Caki2 (cell line): Measurements from ENCODE around the gene ATP5PO. TPM values are rescaled to one million over a fixed set of nuclear protein-coding genes. Genes with fewer than 3 reads are reported as not detected.
"Not testable (repeated sequence)": the region's sequence is repeated elsewhere in the genome, so short reads cannot be mapped to it uniquely, and the experiment has no call there.

Experiments
- DNase-seq: peaks from one replicate; pipeline ENCODE4 v3.0.0-alpha.2; 2015; ENCODE audit warnings: low read depth
- in situ Hi-C: cut with HindIII; loops from 2 replicates; pipeline ENCODE4 v1.10.0; 2016; ENCODE audit warnings: low sequenced_read_pairs, low pct_unique_long_range_greater_than_20kb, mixed read lengths
- total RNA-seq: library from RNA; depleted of rRNA; stranded (reverse); fragments of >200 nt; shearing (Covaris generic); gene quantifications from 2 replicates; pipeline ENCODE4 v1.2.3, GENCODE V29; 2014; ENCODE audit warnings: low replicate concordance

The ATP5PO gene
- total RNA-seq, 1 experiment from 2014 or later: 355 TPM

DNA sequence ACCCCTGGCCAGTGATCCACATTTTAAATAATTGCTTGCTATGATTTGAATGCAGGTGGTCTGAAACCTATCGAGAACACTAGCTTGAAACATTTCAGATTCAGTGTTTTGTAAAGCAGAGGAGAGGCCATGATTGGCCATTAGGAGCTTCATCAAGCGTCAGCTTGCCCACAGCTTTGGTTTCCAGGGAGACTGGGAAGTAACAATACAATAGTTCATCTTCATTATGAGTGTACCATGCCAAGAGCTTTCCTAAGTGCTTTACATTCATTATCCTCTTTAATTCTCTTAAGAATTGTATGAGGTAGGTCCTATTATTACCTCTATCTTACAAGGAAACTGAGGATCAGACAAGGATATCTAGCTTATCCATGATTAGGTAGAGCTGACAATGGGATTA is 27.7 kb upstream of the ATP5PO start:
- DNase-seq: no peak
- in situ Hi-C loops: no loop called here

DNA sequence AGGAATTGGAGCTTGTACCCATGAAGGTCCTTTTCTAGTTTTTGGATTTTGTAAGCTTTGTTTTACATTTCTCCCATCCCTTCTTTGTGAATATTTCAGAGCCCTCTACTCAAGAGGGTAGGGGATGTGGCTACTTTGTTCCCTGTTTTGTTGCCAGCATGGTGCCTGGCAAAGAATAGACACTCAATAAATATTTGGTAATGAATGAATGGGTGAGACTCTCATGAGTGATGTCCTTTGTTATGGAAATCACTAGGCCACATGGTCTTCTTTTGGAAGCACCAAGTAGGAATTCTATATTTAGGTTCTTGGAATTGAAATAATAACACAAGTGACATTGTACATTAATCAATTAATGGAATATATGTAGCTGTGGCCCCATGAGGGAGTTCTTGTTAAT is 26.8 kb upstream of the ATP5PO start:
- in situ Hi-C loops: no loop called here
- no peak for DNase-seq

DNA sequence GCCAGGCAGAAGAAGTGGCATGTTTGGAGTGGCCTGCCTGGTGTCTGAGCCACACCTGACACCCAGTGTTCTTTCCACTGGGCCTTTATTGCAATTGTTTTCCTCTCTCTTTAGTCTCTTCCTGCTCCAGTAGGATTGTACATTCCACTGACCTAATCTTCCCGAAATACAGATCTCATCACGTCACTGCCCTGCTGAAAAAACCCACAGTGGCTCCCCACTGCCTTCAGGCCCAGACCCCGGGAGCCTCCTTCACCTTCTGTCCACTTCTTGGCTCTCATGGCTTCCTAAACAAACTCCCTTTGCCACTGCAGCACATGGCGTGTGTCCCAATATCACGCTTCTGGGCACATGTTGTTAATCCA is 25.3 kb upstream of the ATP5PO start:
- in situ Hi-C loops: no loop called here
- DNase-seq: no peak

DNA sequence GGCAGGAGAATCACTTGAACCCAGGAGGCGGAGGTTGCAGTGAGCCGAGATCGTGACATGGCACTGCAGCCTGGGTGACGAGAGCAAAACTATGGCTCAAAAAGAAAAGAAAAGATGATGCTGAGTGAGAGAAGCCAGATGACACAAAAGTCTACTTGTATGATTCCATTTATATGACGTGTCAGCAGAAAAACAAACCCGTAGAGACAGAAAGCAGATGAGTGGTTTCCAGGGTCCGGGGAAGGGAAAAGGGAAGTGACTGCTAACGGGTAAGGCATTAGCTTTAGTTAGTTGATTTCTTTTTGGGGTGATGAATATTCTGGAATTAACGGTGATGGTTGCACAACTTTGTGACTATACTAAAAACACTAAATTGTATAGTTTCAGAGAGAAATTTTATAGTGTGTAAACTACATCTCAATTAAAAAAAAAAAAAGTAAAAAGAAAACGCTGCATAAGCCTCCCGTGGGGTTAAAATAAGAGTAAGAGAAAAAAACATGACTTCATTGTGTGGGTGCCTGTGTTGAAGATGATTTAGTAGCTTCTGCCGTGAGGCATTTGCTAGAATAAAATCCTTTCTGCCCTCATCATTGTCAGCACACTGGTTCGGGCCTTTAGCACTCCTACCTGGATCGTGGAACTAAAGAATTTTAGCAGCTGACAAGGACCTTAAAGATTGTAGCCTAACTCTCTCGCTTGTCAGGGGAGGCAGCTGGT is 24.7 kb upstream of the ATP5PO start:
- no peak for DNase-seq
- in situ Hi-C loops: no loop called here

DNA sequence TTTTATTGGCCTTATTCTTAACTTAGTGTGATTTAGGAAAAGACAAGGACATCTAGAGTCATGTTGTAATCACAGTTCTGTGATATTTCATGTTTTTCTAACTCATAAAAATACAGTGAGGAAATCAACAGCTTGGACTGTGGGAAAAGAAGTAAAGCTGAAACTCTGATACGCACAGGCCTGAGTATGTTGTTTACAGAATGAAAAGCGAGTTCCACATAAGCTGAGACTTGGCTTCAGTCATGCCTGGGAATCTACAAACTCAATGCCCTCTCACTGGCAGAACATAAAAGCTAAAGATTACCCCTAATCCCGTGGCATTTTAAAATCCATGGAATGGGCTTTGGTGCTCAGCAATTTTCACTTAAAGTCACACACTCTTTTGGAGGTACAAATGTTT is 23.6 kb upstream of the ATP5PO start:
- DNase-seq: no peak
- in situ Hi-C loops: no loop called here

DNA sequence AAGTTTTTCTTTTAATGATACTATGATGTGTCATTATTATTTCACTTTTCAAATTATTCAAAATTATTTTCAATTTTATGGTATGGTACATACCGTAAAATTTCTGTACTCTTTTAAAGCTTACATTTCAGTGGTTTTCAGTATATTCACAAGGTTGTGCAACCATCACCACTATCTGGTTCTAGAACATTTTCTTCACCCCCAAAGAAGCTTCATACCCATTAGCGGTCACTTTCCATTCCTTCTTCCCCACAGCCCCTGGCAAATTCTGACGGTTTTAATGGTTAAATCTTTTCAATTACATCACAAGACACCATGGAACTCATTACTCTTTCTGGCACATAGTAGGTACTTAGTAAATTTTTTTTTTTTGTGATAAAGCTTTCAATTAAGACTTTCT is 22.8 kb upstream of the ATP5PO start:
- no peak for DNase-seq
- in situ Hi-C loops: no loop called here

DNA sequence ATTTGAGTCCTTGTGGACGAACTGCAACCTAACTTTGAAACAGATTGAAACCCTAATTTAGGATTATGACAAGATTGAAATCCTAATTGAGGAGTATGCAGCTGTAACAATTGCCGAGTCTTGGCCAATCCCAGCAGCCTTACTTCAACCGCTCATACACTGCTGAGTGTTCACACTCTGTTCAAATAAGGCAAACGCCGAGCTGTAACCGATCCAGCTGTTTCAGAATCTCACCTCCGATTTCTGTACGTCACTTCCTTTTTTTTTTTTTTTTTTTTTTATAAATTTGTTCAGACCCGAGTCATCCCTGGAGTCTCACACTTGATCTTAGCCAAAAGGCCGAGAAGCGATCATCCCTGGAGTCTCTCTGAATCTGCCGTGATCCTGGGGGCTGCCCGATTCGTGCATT is 22.3 kb upstream of the ATP5PO start:
- in situ Hi-C loops: no loop called here
- DNase-seq: no peak

DNA sequence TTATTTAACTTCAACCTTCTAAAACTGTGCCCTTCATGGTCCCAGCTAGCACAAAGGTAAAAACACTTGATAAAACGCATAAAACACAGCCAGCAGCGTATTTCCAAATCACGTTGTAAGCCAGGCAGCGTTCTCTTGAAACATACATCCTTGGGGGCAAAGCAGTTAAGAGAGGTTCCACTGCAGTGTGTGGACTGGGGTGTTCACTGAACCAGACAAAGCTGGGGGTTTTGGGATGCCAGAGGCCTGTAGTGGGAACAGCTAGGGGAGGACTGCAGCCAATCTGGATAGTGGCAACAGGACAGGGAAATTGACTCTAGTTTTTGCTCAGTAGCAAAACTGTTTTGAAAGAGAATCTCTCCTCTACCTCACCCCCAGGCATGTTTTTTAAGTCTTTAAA is 21.5 kb upstream of the ATP5PO start:
- no peak for DNase-seq
- in situ Hi-C loops: no loop called here

DNA sequence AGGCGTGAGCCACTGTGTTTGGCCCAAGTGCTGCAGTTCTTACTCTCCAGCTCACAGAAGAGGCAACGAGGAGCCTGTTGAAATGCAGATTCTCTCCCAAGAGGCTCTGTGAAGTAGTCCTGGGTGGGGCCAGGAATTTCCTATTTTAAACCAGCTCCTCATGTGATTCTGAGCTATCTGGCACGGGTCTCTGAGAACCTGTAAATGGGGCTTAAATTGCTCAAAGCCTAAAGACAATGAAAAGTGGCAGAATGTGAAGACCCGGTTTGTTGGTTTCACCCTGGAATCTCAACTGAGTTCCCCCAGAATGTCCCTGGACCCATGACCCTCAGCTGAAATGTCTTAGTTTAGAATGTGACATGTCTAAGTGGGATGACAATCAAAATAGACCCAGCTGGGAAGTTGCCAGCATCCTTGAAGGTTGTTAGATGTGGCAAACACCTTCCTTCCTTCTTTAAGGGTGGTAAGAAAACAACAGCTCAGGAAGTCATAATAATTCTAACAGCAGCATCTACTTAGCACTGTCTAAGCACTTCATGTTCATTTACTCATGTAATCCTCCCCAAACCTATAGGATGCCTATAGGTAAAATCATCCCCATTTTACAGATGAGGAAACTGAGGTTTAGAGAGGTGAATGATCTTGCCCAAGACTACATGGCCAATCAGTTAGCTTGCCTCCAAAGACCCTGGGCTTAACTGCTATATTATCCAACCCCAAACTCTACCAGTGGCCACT is 20.9 kb upstream of the ATP5PO start:
- in situ Hi-C loops: no loop called here
- DNase-seq: no peak

DNA sequence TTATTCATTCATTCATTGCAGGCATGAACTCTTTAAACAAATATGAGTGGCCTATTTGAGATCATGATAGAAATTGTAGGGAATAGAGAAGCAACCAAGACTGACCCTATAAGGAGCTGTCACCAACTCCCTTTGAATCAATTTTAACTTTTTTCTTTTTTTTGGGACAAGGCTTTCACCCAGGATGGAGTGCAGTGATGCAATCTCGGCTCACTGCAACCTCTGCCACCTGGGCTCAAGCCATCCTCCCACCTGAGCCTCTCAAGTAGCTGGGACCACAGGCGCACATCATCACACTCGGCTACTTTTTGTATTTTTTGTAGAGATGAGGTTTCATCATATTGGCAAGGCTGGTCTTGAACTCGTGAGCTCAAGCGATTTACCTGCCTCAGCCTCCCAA is 17.1 kb upstream of the ATP5PO start:
- in situ Hi-C loops: no loop called here
- DNase-seq: no peak

DNA sequence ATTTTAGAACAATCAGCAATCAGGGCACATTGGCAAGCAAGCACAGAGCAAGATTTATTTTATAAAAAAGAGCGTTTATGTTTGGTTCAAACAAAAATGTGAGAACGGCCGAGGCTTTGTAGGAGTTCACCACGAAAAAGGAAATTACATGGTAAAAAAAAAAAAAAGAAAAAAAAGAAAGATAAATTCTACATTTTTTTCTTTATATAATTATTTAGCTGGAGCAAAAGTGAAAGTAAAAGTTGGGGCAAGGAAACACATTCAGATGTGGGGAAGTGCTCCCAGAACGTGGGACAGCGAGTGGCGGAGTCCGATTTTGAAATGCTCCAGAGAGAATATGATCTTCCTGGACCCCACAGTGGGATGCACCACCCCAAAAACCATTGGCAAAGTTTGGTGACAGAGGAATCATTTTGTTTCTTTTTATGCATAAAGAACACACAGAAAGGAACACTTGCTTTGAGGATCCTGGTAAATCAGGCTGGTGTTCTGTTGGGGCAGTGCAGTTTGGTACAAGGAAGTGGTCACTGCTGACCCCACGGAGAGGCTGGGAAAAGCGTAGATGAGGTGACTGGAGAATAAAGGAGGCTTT is 16.3 kb upstream of the ATP5PO start:
- in situ Hi-C loops: no loop called here
- no peak for DNase-seq

DNA sequence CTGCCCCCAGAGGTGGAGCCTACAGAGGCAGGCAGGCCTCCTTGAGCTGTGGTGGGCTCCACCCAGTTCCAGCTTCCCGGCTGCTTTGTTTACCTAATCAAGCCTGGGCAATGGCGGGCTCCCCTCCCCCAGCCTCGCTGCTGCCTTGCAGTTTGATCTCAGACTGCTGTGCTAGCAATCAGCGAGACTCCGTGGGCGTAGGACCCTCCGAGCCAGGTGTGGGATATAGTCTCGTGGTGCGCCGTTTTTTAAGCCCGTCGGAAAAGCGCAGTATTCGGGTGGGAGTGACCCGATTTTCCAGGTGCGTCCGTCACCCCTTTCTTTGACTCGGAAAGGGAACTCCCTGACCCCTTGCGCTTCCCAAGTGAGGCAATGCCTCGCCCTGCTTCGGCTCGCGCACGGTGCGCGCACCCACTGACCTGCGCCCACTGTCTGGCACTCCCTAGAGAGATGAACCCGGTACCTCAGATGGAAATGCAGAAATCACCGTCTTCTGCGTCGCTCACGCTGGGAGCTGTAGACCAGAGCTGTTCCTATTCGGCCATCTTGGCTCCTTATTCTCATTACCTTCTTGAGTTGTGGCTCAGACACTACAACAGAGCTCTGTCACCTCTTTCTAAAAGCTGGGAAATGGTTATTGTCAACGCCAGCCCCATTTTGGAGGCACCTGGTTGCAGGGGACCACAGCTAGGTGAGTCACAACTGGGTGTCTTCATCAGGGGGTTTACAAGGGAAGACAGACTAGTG is 15.6 kb upstream of the ATP5PO start:
- in situ Hi-C loops, DNase-seq: not testable (repeated sequence)

DNA sequence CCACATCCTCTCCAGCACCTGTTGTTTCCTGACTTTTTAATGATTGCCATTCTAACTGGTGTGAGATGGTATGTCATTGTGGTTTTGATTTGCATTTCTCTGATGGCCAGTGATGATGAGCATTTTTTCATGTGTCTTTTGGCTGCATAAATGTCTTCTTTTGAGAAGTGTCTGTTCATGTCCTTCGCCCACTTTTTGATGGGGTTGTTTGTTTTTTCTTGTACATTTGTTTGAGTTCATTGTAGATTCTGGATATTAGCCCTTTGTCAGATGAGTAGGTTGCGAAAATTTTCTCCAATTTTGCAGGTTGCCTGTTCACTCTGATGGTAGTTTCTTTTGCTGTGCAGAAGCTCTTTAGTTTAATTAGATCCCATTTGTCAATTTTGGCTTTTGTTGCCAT is 10.6 kb upstream of the ATP5PO start:
- DNase-seq, in situ Hi-C loops: not testable (repeated sequence)

DNA sequence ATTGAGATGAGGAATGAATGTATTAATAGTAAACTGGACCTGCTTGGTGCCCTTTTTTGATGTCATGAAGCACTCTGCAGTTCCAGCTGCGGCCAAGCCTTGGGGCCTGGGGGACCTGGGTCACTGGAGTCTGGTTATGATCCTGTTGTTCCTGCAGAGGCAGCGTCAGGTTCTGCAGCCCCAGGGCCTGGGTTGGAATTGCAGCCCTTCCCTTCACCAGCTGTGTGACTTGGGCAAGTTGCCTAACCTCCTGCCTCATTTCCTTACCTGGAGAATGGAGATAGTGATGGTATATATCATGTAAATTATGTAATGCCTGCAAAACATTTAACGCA is 9.1 kb upstream of the ATP5PO start:
- DNase-seq: peak; percentile 94
- in situ Hi-C loops: no loop called here

DNA sequence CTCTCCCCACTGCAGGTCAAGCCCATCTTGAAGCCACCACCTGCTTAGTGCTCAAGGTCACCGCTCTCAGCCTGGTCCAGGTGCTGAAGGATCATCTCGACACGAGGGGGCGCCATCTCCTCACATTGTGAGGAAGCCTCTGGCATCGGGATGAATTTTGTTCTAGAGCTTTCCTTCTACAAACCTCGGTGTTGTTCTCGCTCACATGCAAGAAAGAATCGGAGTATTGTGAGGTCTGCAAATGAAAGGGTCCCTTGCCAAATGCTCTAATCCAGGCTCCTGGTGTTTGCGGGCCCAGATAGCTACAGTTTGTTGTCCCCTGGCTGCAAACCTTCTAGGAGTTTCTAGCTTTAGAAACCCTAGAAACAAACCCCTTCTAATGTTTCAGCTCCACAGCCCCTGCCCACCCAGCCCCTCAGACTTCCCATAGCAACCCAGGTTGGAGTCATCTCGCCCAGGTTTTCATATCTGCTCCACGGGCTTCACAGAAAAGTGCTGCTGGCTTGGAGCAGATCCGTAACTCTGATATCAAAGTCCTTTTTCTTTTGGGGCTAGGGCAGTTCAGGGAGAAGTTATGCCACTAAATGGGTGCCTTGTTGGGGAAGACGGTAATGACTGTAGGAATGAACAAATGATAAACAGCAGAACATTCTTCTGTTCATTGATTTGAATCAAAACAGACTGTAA is 8.6 kb upstream of the ATP5PO start:
- peak; percentile 77 for DNase-seq
- in situ Hi-C loops: no loop called here

DNA sequence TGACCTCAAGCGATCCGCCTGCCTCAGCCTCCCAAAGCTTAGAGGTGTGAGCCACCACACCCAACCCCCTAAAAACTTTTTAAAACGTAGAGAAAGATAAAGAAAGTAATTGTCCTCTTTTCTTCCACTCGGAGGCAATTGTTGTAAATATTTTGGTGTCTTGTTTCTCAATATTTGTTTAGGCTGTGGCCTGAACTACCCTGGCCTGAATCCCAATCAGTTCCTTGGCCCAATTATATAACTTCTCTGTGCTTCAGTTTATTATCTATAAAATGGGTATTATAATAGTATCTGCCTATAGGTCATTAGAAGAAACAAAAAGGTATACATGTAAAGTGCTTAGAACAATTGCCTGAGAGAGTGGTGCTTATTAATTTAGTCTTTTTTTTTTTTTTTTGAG is 1.8 kb upstream of the ATP5PO start:
- in situ Hi-C loops: no loop called here
- DNase-seq: no peak

DNA sequence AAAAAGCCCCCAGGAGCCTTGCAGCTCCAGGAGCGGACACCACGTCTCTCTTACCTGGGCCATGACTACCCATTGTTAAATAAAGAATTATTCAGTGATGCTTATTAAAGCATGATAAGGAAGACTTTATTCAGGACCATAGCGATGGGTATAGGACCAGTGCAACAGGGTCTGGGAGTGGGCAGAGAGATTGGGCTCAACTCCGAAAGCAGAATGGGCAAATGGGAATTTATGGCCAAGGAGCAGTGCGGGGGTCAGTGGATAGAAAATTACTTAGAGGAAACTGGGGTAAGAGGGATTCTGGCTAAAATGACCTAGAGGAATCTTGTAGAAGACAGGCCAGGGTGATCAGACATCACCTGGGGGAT is 580 bp upstream of the ATP5PO start:
- in situ Hi-C loops: no loop called here
- DNase-seq: no peak

DNA sequence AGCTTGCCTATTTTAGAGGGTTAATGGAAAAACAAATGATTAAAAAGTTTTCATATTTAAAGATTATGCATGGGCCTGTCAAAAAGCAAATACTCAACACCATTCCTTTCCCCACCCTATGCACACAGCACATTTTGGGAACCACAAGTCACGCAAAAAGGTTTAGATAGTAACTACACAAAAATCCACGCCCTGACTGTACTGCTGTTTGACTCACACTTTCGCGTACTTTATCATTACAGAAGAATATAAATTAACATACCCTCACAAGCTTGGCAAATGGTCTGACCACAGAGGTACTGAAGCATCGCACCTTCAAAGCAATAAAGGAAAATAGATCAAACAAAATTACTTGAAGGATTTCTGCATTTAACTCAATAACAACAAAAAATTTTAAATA is 1.4 kb downstream of the ATP5PO start:
- in situ Hi-C loops: no loop called here
- peak; percentile 74 for DNase-seq

DNA sequence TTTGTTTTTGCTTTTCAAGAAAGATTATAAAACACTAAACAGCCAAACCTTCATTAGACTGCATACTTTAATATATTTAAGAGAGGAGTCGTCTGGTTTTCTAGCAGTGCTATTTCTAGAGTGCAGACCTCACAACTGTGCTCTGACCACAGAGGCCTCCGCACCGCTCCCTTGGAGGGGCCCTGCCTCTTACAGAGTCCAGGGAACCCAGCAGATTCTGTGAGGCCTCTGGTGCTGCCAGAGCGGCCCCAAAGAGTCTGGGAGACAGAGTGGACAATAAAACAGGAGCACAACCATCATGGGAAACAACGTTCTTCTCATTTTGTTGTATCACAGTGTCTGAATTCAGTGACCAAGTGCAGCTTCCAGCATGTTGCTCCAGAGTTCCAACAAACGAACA is 5.8 kb downstream of the ATP5PO start:
- no peak for DNase-seq
- in situ Hi-C loops: no loop called here
